ENCODE measurements around the gene STAP2.
"Not testable (repeated sequence)": the region's sequence is repeated elsewhere in the genome, so short reads cannot be mapped to it uniquely, and the experiment has no call there.

The STAP2 gene

DNA sequence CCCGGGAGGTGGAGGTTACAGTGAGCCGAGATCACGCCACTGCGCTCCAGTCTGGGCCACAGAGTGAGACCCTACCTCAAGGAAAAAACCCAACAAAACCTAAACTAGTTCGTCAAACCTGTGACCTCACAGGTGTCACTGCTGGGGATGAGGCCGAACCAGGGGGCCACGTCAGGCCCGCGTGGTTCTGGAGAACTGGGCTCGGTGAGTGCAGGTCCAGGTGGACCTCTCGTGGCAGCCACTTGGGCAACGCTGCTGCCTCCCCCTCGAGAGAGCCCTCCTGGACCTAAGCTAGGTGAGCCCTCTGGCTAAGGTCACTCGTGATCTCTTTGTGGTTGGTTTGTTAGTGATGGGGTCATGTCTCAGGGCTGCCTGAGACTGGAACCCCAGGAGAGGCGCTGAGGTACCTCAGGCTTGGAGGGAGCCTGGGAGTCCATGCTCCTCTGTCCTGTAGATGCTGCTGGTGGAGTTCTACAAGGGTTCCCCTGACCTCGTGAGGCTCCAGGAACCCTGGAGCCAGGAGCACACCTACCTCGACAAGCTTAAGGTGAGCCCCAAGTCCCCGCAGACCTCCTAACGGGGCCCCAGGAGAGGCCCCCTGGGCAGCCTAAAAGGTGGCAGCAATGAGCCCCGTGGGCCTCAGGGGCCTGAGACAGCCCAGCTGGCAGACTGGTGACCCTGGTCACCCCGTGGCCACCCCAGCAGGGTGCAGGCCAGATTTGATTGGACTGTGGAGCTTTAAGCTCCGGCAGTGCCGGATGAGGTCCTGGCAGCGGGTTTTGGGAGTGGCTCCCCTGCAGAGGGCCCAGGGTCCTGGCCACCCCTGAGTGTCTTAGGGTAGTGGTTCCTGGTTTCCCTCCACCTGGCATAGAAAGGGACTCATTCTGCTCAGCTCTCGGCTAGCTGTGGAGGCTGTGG, 20.3 kb upstream of the STAP2 start:
- no peaks in the 10 kb centered on the region for H3K27me3 ChIP-seq (ENCODE audit: insufficient read depth, low read length)
- peaks cover 65% of the 10 kb centered on the region for H3K36me3 ChIP-seq (ENCODE audit: insufficient read depth, low read length)
- no peak overlapping the region for H3K4me3 ChIP-seq (ENCODE audit: low read length)
- no peaks in the 10 kb centered on the region for H3K4me1 ChIP-seq (ENCODE audit: insufficient read depth, low read length)
- H3K9me3 ChIP-seq (ENCODE audit: low read length) = no peaks in the 10 kb centered on the region
- H2AFZ ChIP-seq (ENCODE audit: low read depth, low read length) = no peak overlapping the region

- Histone ChIP-seq H3K4me3 (ENCODE audit: low read length) (no peak overlapping the region), H3K36me3 (ENCODE audit: insufficient read depth, low read length) (peaks cover 60% of the 10 kb centered on the region), H3K27me3 (ENCODE audit: insufficient read depth, low read length) (no peaks in the 10 kb centered on the region), H3K4me1 (ENCODE audit: insufficient read depth, low read length) (no peaks in the 10 kb centered on the region), H3K9me3 (ENCODE audit: low read length) (no peaks in the 10 kb centered on the region), H2AFZ (ENCODE audit: low read depth, low read length) (no peak overlapping the region)
These were observed 19.3 kb upstream of the STAP2 start for GRCh38 chr19:4357921-4358326.

GRCh38 chr19:4357095-4357797, 18.6 kb upstream of the STAP2 start:
- Histone ChIP-seq H3K36me3 (ENCODE audit: insufficient read depth, low read length) (peaks cover 56% of the 10 kb centered on the region), H3K9me3 (ENCODE audit: low read length) (no peaks in the 10 kb centered on the region), H3K4me3 (ENCODE audit: low read length) (no peak overlapping the region), H3K4me1 (ENCODE audit: insufficient read depth, low read length) (no peaks in the 10 kb centered on the region), H2AFZ (ENCODE audit: low read depth, low read length) (no peak overlapping the region), H3K27me3 (ENCODE audit: insufficient read depth, low read length) (no peaks in the 10 kb centered on the region)

GRCh38 chr19:4354897-4355296, 16.3 kb upstream of the STAP2 start:
- H3K4me3 ChIP-seq (ENCODE audit: low read length) = no peak overlapping the region
- H3K36me3 ChIP-seq (ENCODE audit: insufficient read depth, low read length) = peaks cover 53% of the 10 kb centered on the region
- H3K4me1 ChIP-seq (ENCODE audit: insufficient read depth, low read length) = no peaks in the 10 kb centered on the region
- H3K27me3 ChIP-seq (ENCODE audit: insufficient read depth, low read length) = no peaks in the 10 kb centered on the region
- no peaks in the 10 kb centered on the region for H3K9me3 ChIP-seq (ENCODE audit: low read length)
- no peak overlapping the region for H2AFZ ChIP-seq (ENCODE audit: low read depth, low read length)

GRCh38 chr19:4354282-4354681, 15.7 kb upstream of the STAP2 start:
- Histone ChIP-seq H2AFZ (ENCODE audit: low read depth, low read length) (no peak overlapping the region), H3K36me3 (ENCODE audit: insufficient read depth, low read length) (peaks cover 50% of the 10 kb centered on the region), H3K27me3 (ENCODE audit: insufficient read depth, low read length) (no peaks in the 10 kb centered on the region), H3K4me1 (ENCODE audit: insufficient read depth, low read length) (no peaks in the 10 kb centered on the region), H3K9me3 (ENCODE audit: low read length) (no peaks in the 10 kb centered on the region), H3K4me3 (ENCODE audit: low read length) (no peak overlapping the region)

GRCh38 chr19:4352701-4353121, 14.1 kb upstream of the STAP2 start:
- Histone ChIP-seq H3K27me3 (ENCODE audit: insufficient read depth, low read length) (no peaks in the 10 kb centered on the region), H3K4me3 (ENCODE audit: low read length) (no peak overlapping the region), H3K9me3 (ENCODE audit: low read length) (no peaks in the 10 kb centered on the region), H2AFZ (ENCODE audit: low read depth, low read length) (no peak overlapping the region), H3K36me3 (ENCODE audit: insufficient read depth, low read length) (peaks cover 48% of the 10 kb centered on the region), H3K4me1 (ENCODE audit: insufficient read depth, low read length) (no peaks in the 10 kb centered on the region)

- no peaks in the 10 kb centered on the region for H3K27me3 ChIP-seq (ENCODE audit: insufficient read depth, low read length)
- H3K36me3 ChIP-seq (ENCODE audit: insufficient read depth, low read length) = peaks cover 50% of the 10 kb centered on the region
- H3K4me3 ChIP-seq (ENCODE audit: low read length) = no peak overlapping the region
- no peaks in the 10 kb centered on the region for H3K9me3 ChIP-seq (ENCODE audit: low read length)
- no peaks in the 10 kb centered on the region for H3K4me1 ChIP-seq (ENCODE audit: insufficient read depth, low read length)
- H2AFZ ChIP-seq (ENCODE audit: low read depth, low read length) = no peak overlapping the region
These were observed 12.1 kb upstream of the STAP2 start for GRCh38 chr19:4350726-4351125.

DNA sequence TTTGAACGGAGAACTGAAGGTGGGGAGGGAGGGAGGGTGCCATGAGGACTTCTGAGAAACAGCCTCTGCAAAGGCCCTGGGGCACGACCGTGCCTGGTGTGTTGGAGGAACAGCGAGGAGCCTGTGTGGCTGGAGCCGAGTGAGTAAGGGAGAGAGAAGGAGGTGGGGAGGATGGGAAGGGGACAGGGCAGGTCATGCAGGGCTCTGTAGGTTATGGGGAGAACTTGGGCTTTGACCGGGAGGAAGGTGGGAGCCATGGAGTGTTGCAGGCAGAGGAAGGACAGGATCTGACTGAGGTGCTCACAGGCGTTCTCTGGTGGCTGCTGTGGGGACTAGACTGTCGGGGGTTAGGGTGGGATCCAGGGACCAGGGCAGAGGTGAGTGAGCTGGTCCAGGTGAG, 11.5 kb upstream of the STAP2 start:
- Histone ChIP-seq H2AFZ (ENCODE audit: low read depth, low read length) (no peak overlapping the region), H3K27me3 (ENCODE audit: insufficient read depth, low read length) (no peaks in the 10 kb centered on the region), H3K4me3 (ENCODE audit: low read length) (no peak overlapping the region), H3K36me3 (ENCODE audit: insufficient read depth, low read length) (peaks cover 52% of the 10 kb centered on the region), H3K9me3 (ENCODE audit: low read length) (no peaks in the 10 kb centered on the region), H3K4me1 (ENCODE audit: insufficient read depth, low read length) (no peaks in the 10 kb centered on the region)

- peaks cover 43% of the 10 kb centered on the region for H3K36me3 ChIP-seq (ENCODE audit: insufficient read depth, low read length)
- not testable (repeated sequence) for H3K4me3 ChIP-seq (ENCODE audit: low read length); H3K4me1 ChIP-seq (ENCODE audit: insufficient read depth, low read length); H2AFZ ChIP-seq (ENCODE audit: low read depth, low read length); H3K27me3 ChIP-seq (ENCODE audit: insufficient read depth, low read length); H3K9me3 ChIP-seq (ENCODE audit: low read length)
These were observed 10.6 kb upstream of the STAP2 start for GRCh38 chr19:4349225-4349624.

GRCh38 chr19:4347521-4347920, 8.9 kb upstream of the STAP2 start:
- Histone ChIP-seq H3K4me1 (ENCODE audit: insufficient read depth, low read length) (peaks cover 8% of the 10 kb centered on the region), H3K36me3 (ENCODE audit: insufficient read depth, low read length) (peaks cover 34% of the 10 kb centered on the region), H2AFZ (ENCODE audit: low read depth, low read length) (no peak overlapping the region), H3K4me3 (ENCODE audit: low read length) (no peak overlapping the region), H3K9me3 (ENCODE audit: low read length) (no peaks in the 10 kb centered on the region), H3K27me3 (ENCODE audit: insufficient read depth, low read length) (no peaks in the 10 kb centered on the region)

DNA sequence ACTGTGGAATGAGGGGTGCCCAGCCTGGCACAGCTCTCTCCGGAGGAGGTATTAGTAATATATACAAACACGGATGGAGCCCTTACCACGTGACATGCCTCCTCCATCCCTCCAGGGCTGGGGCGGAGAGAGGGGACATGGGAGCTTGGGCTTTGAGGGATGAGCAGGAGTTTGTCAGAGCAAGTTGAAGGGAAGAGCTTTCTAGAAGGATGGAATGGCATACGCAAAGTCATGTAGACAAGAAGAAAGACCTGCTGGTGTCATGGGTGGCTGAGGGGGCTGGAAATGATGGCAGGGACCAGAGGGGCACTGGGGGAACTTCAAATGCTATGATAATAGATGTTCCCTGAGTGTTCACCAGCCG, 7.4 kb upstream of the STAP2 start:
- H3K4me3 ChIP-seq (ENCODE audit: low read length) = no peak overlapping the region
- H3K4me1 ChIP-seq (ENCODE audit: insufficient read depth, low read length) = peaks cover 13% of the 10 kb centered on the region
- H2AFZ ChIP-seq (ENCODE audit: low read depth, low read length) = no peak overlapping the region
- H3K36me3 ChIP-seq (ENCODE audit: insufficient read depth, low read length) = peaks cover 34% of the 10 kb centered on the region
- H3K27me3 ChIP-seq (ENCODE audit: insufficient read depth, low read length) = no peaks in the 10 kb centered on the region
- H3K9me3 ChIP-seq (ENCODE audit: low read length) = no peaks in the 10 kb centered on the region

DNA sequence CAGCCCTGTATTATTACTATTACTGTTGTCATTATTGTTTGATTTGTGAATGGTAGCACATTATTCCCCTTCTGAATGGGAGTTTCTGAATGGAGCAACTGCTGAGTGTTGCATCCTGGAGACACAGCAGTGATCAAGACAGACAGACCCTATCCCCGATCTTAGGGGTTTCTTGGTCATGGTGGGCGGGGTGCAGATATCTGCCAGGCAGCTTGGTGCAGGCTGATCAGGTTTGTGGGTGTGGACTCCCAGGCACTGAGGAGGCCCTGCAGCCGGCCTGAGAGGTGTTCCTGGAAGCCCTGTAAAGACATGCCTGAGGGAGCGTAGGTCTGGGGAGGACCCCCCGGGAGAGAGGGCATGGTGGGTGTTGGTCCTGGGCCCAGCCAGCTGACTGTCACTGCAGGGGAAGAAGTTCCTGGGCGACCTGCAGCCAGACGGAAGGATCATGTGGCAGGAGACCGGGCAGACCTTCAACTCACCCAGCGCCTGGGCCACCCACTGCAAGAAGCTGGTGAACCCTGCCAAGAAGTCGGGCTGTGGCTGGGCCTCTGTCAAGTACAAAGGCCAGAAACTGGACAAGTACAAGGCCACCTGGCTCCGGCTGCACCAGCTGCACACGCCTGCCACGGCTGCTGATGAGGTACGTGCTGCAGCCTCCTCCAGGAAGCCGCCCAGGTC, 6.9 kb upstream of the STAP2 start:
- H3K27me3 ChIP-seq (ENCODE audit: insufficient read depth, low read length) = no peaks in the 10 kb centered on the region
- H3K36me3 ChIP-seq (ENCODE audit: insufficient read depth, low read length) = peaks cover 30% of the 10 kb centered on the region
- H2AFZ ChIP-seq (ENCODE audit: low read depth, low read length) = no peak overlapping the region
- no peaks in the 10 kb centered on the region for H3K9me3 ChIP-seq (ENCODE audit: low read length)
- H3K4me3 ChIP-seq (ENCODE audit: low read length) = no peak overlapping the region
- H3K4me1 ChIP-seq (ENCODE audit: insufficient read depth, low read length) = peaks cover 13% of the 10 kb centered on the region

All from neuron (in vitro differentiated cells).